Ovary (tissue), 9 donors: ENCODE results near the gene PVALB. TPM values are rescaled to one million over a fixed set of nuclear protein-coding genes. Genes with fewer than 3 reads are reported as not detected.

Experiments used
- DNase-seq, 5 donors: peaks; one replicate each; pipeline ENCODE4 v3.0.0-alpha.2; 2019 to 2020
- H3K27ac ChIP-seq, 2 donors: fragments of 200-600 bp; one replicate each; pipeline versions ENCODE4 v1.5.1 to v1.8.0; 2019 to 2022
- H3K27me3 ChIP-seq: fragments of 200-600 bp; one replicate; pipeline ENCODE4 v1.8.0; 2022
- H3K36me3 ChIP-seq: fragments of 200-600 bp; sonication (generic); one replicate; pipeline ENCODE4 v1.5.1; 2019
- H3K4me1 ChIP-seq: one replicate; pipeline ENCODE4 v1.8.1; 2013; ENCODE audit warnings: mild to moderate bottlenecking, moderate library complexity; ENCODE audit not compliant: insufficient read depth
- H3K4me3 ChIP-seq: fragments of 200-600 bp; sonication (generic); one replicate; pipeline ENCODE4 v1.5.1; 2017
- H3K9me3 ChIP-seq, 2 donors: fragments of 200-600 bp in 1 of 2; sonication (generic) in 1 of 2; one replicate each; pipeline versions ENCODE4 v1.5.1 to v1.8.1; 2013 to 2019; ENCODE audit warnings: mild to moderate bottlenecking in 1 of 2, moderate library complexity in 1 of 2
- EP300 ChIP-seq: sonication (generic); formaldehyde crosslinking; IDR thresholded peaks from one replicate; pipeline ENCODE4 v1.6.1; 2017; ENCODE audit warnings: antibody characterized with exemption
- POLR2A ChIP-seq: fragments of 450-650 bp; IDR thresholded peaks from one replicate; pipeline ENCODE4 v1.6.1; 2017; ENCODE audit warnings: antibody characterized with exemption, mild to moderate bottlenecking, moderate library complexity
- WGBS, 3 donors: extraction: QIAGEN DNeasy Blood & Tissue Kit in 1 of 3; methylation state at CpG; one replicate each; pipeline versions ENCODE4 v1.1.5 to v1.1.7; 2013 to 2017; 5-methylcytosine and 5-hydroxymethylcytosine counted together
- intact Hi-C, 4 donors: fragments of 100-400 bp; cut with DNase I; formaldehyde crosslinking; loops; one replicate each; pipeline versions ENCODE4 v1.11.0 to v1.15.1; 2022 to 2023
- polyA plus RNA-seq, 2 donors: library from polyadenylated mRNA; stranded (reverse); fragments of 200-250 nt in 1 of 2; fragments of 350-450 nt in 1 of 2; fragmentation: Illumina TruSeq in 1 of 2; extraction: RNeasy Lipid Tissue Mini Kit (QIAGEN cat#74804) in 1 of 2; gene quantifications; one replicate each; pipeline ENCODE4 v1.2.3, GENCODE V29; 2013 to 2014
- total RNA-seq, 7 donors: library from RNA; depleted of rRNA in 2 of 7; stranded (reverse); fragments of >200 nt in 2 of 7; fragmentation: NEBNext Ultra II Directional in 3 of 7; extraction: Animal tissue kit (Norgen Biotek cat#: 25700) in 3 of 7; gene quantifications; one replicate each; pipeline versions ENCODE4 v1.1.0 to v1.2.4, GENCODE V29; 2016 to 2023
- TF ChIP-seq, protein P1 (sequence below), 3 donors: fragments of 450-650 bp in 2 of 3; fragments of 200-600 bp in 1 of 3; IDR thresholded peaks; one replicate each; pipeline versions ENCODE4 v1.5.1 to v1.8.0; 2016 to 2022; ENCODE audit warnings: antibody characterized with exemption in 3 of 3, mild to moderate bottlenecking in 1 of 3
- donor health status: DM: no; HTN: no; CAD: no; lungs with moderate emphysema.
- donor health status: DM: no; HTN: no; CAD: no.
- donor health status: Bipolar disorder and iron deficiency.
- donor health status: DM: yes; HTN: yes; CAD: no.
- donor health status: DM: no; HTN: no; CAD: no.
- donor health status: DM: yes; HTN: yes; CAD: no.

The PVALB gene
- total and polyA plus RNA-seq, 9 donors: 0.41 to 0.47 TPM; not detected in 7

GRCh38 chr22:36823186-36823839 is 6.5 kb upstream of the PVALB start:
- intact Hi-C loops: no loop called here
- no peaks in the 10 kb centered on the region for H3K9me3 ChIP-seq

GRCh38 chr22:36822581-36822980 is 5.7 kb upstream of the PVALB start:
- intact Hi-C loops: no loop called here

More at GRCh38 chr22:36823186-36823839, 6.5 kb upstream of the PVALB start:
- WGBS, 3 donors: 22 to 33% (median 27%) methylated on average over 17 of the region's 17 CpGs
- Histone ChIP-seq H3K27me3 (no peaks in the 10 kb centered on the region), H3K27ac (no peak overlapping the region), H3K36me3 (no peaks in the 10 kb centered on the region), H3K4me1 (no peaks in the 10 kb centered on the region), H3K4me3 (no peak overlapping the region)
- DNase-seq: no peak
- TF ChIP-seq EP300 (no peak), POLR2A (no peak)
- TF ChIP-seq, protein P1, sequence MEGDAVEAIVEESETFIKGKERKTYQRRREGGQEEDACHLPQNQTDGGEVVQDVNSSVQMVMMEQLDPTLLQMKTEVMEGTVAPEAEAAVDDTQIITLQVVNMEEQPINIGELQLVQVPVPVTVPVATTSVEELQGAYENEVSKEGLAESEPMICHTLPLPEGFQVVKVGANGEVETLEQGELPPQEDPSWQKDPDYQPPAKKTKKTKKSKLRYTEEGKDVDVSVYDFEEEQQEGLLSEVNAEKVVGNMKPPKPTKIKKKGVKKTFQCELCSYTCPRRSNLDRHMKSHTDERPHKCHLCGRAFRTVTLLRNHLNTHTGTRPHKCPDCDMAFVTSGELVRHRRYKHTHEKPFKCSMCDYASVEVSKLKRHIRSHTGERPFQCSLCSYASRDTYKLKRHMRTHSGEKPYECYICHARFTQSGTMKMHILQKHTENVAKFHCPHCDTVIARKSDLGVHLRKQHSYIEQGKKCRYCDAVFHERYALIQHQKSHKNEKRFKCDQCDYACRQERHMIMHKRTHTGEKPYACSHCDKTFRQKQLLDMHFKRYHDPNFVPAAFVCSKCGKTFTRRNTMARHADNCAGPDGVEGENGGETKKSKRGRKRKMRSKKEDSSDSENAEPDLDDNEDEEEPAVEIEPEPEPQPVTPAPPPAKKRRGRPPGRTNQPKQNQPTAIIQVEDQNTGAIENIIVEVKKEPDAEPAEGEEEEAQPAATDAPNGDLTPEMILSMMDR (IDR thresholded peaks at IDR 0.05): no peak

DNA sequence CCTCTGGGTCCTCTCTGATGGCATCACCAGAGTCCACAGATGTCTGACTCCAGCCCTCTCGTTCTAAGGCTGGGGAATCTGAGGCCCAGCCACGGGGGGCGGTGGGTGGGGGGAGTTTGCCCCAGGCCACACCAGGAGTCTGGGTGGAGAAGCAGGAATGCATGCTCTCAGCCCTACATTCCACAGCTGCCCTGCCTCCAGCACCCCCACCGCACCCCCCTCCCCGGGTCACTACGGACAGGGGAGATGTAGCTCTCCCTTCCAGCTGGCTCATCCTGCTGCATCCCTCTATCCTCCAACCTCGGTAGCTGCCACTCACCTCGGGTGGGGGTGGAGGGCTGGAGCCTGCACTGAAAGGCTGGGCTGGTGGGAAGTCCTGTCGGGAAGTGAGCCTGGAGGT is 2.3 kb upstream of the PVALB start:
- Histone ChIP-seq H3K9me3 (no peaks in the 10 kb centered on the region), H3K36me3 (no peaks in the 10 kb centered on the region), H3K4me3 (no peak overlapping the region), H3K27ac (no peak overlapping the region), H3K4me1 (peaks cover 6% of the 10 kb centered on the region), H3K27me3 (no peaks in the 10 kb centered on the region)
- TF ChIP-seq, protein P1 (IDR thresholded peaks at IDR 0.05): no peak
- TF ChIP-seq EP300 (no peak), POLR2A (no peak)
- 9 to 14% (median 13%) methylated on average over 5 to 9 of the region's 9 CpGs for WGBS, 3 donors
- intact Hi-C loops: no loop called here
- DNase-seq: no peak

More at GRCh38 chr22:36822581-36822980, 5.7 kb upstream of the PVALB start:
- Histone ChIP-seq H3K27me3 (no peaks in the 10 kb centered on the region), H3K4me3 (no peak overlapping the region), H3K36me3 (no peaks in the 10 kb centered on the region), H3K27ac (no peak overlapping the region), H3K4me1 (no peaks in the 10 kb centered on the region), H3K9me3 (no peaks in the 10 kb centered on the region)
- 61 to 69% (median 67%) methylated on average over 6 of the region's 6 CpGs for WGBS, 3 donors
- no peak for DNase-seq
- TF ChIP-seq, protein P1 (IDR thresholded peaks at IDR 0.05): no peak
- TF ChIP-seq POLR2A: no peak
- TF ChIP-seq EP300: no peak

DNA sequence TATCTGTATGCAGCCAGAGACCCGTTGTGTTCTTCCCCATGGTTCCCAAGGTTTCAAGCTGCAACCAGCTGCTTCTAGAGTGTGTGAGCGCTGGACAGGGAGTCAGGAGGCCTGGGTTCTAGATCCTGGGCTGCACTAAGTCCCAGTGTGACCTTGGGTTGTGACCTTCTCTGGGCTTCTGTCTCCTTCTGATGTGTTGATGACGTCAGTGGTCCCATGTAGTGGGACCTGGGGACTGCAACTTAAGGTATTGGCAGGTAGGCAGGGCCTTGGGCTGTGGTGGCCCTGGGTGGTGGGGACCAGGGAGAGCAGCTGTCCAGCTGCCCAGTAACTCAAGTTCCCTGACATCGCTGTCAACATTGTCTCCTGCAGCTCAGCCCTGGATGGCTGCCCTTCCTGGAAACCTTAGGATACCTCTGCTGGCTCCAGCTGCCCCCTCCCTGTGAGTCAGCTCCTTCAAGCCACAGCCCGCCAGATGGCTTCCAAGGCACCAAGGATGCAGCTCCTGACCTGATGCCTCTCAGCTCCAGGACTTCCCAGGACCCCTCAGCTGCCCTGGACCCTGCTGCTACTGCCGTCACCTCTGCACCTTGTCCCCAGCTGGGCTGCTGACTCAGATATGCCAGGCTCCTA is 1.3 kb upstream of the PVALB start:
- peaks cover 6% of the 10 kb centered on the region for H3K4me1 ChIP-seq

More for the DNA sequence above, 1.3 kb upstream of the PVALB start:
- intact Hi-C loops: no loop called here
- no peaks in the 10 kb centered on the region for H3K36me3 ChIP-seq
- no peaks in the 10 kb centered on the region for H3K9me3 ChIP-seq
- H3K27me3 ChIP-seq: no peaks in the 10 kb centered on the region
- TF ChIP-seq POLR2A (no peak), EP300 (no peak)
- TF ChIP-seq, protein P1 (IDR thresholded peaks at IDR 0.05): no peak
- no peak for DNase-seq
- no peak overlapping the region for H3K27ac ChIP-seq
- 66 to 75% (median 75%) methylated on average over 6 of the region's 6 CpGs for WGBS, 3 donors
- no peak overlapping the region for H3K4me3 ChIP-seq
